Stomach (tissue), 9 donors: ENCODE data around the gene COG4. TPM values are rescaled to one million over a fixed set of nuclear protein-coding genes. Genes with fewer than 3 reads are reported as not detected.
A peak's percentile ranks its signal among the peaks of the same experiment; 100 is the strongest.

Source experiments
- DNase-seq, 2 donors: peaks; one replicate each; pipeline versions ENCODE4 v3.0.0 to v3.0.0-alpha.2; 2013 to 2019
- H3K27ac ChIP-seq, 5 donors: fragments of 200-600 bp in 4 of 5; sonication (generic) in 4 of 5; one replicate each; pipeline ENCODE4 v1.5.1; 2013 to 2019; ENCODE audit warnings: mild to moderate bottlenecking in 1 of 5, moderate library complexity in 1 of 5
- H3K27me3 ChIP-seq, 3 donors: fragments of 200-600 bp; sonication (generic); one replicate each; pipeline ENCODE4 v1.5.1; 2017 to 2019; ENCODE audit warnings: mixed run types in 1 of 3
- H3K36me3 ChIP-seq, 4 donors: fragments of 200-600 bp; sonication (generic); 1 replicate in 3 of 4; 2 replicates in 1 of 4; pipeline ENCODE4 v1.5.1; 2016 to 2019
- H3K4me1 ChIP-seq, 4 donors: fragments of 200-600 bp; sonication (generic); one replicate each; pipeline ENCODE4 v1.5.1; 2016 to 2019
- H3K4me3 ChIP-seq, 4 donors: fragments of 200-600 bp; sonication (generic) in 3 of 4; one replicate each; pipeline ENCODE4 v1.5.1; 2016 to 2019; ENCODE audit warnings: mild to moderate bottlenecking in 1 of 4
- H3K9me3 ChIP-seq, 4 donors: fragments of 200-600 bp; sonication (generic); one replicate each; pipeline ENCODE4 v1.5.1; 2016 to 2019
- EP300 ChIP-seq: sonication (generic); formaldehyde crosslinking; IDR thresholded peaks from one replicate; pipeline ENCODE4 v1.6.1; 2017; ENCODE audit warnings: antibody characterized with exemption
- POLR2A ChIP-seq, 4 donors: fragments of 450-650 bp; IDR thresholded peaks; one replicate each; pipeline ENCODE4 v1.6.1; 2016; ENCODE audit warnings: antibody characterized with exemption in 4 of 4, control low read depth in 2 of 4, mild to moderate bottlenecking in 1 of 4, moderate library complexity in 1 of 4
- POLR2AphosphoS5 ChIP-seq, 3 donors: sonication (generic); formaldehyde crosslinking; IDR thresholded peaks; one replicate each; pipeline ENCODE4 v1.6.1; 2016; ENCODE audit warnings: antibody characterized with exemption in 3 of 3
- WGBS, 5 donors: extraction: QIAGEN DNeasy Blood & Tissue Kit in 3 of 5; methylation state at CpG; one replicate each; pipeline versions ENCODE4 v1.1.5 to v1.1.7; 2013 to 2018; 5-methylcytosine and 5-hydroxymethylcytosine counted together
- intact Hi-C: fragments of 100-400 bp; cut with DNase I; formaldehyde crosslinking; loops from one replicate; pipeline ENCODE4 v1.15.1; 2023; ENCODE audit warnings: low total_unique reads
- polyA plus RNA-seq, 3 donors: library from polyadenylated mRNA; stranded (reverse); fragments of 200-250 nt; gene quantifications; one replicate each; pipeline ENCODE4 v1.2.3, GENCODE V29; 2013
- total RNA-seq, 5 donors: library from RNA; depleted of rRNA; stranded (reverse); fragments of >200 nt; gene quantifications; one replicate each; pipeline versions ENCODE4 v1.1.0 to v1.2.3, GENCODE V29; 2014 to 2016
- TF ChIP-seq, protein P1 (sequence below), 7 experiments: fragments of 450-650 bp in 4 of 7; fragments of 200-600 bp in 3 of 7; sonication (generic) in 3 of 7; IDR thresholded peaks; one replicate each; pipeline ENCODE4 v1.5.1; 2016 to 2019; ENCODE audit warnings: antibody characterized with exemption in 7 of 7, control low read depth in 2 of 7, mild to moderate bottlenecking in 1 of 7
- donor health status: healthy with polysubstance abuse.
- donor health status: Bipolar disorder and iron deficiency.
- donor health status: healthy.

Gene COG4
- total and polyA plus RNA-seq, 8 donors: 10.7 to 127 (median 37.4) TPM

DNA sequence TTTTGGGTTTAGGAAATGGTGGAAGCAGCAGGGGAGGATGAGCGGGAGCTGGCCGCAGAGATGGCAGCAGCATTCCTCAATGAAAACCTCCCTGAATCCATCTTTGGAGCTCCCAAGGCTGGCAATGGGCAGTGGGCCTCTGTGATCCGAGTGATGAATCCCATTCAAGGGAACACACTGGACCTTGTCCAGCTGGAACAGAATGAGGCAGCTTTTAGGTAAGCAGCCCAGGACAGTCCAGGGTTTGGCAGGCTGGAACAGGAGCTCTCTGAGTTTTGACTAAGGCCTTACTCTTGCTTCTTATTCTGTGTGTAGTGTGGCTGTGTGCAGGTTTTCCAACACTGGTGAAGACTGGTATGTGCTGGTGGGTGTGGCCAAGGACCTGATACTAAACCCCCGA, 41.7 kb upstream of the COG4 start:
- H3K27ac ChIP-seq: no peak overlapping the region
- no peak for TF ChIP-seq POLR2A (IDR thresholded peaks at IDR 0.05)

DNA sequence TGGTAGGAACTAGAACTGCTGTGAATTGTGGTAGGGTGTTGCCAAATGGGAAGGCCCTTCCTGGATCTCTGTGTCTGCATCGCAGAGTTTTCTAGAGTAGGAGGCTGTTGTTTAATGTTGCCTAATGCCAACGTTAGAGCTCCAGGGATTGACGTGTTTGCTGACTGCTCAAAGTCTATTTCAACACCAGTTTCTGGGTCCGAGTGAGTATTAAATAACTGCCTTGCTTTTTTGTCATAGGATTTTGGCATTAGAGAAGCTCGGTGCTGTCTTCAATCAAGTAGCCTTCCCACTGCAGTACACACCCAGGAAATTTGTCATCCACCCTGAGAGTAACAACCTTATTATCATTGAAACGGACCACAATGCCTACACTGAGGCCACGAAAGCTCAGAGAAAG, 40.3 kb upstream of the COG4 start:
- H3K27ac ChIP-seq: no peak overlapping the region
- no peaks in the 10 kb centered on the region for H3K4me1 ChIP-seq
- 66 to 81% (median 77%) methylated on average over 7 of the region's 7 CpGs for WGBS, 5 donors
- peaks cover 99 to 100% (median 100%) of the 10 kb centered on the region in 4 donors for H3K36me3 ChIP-seq
- H3K27me3 ChIP-seq: no peaks in the 10 kb centered on the region
- intact Hi-C loops: no loop called here
- TF ChIP-seq, protein P1, sequence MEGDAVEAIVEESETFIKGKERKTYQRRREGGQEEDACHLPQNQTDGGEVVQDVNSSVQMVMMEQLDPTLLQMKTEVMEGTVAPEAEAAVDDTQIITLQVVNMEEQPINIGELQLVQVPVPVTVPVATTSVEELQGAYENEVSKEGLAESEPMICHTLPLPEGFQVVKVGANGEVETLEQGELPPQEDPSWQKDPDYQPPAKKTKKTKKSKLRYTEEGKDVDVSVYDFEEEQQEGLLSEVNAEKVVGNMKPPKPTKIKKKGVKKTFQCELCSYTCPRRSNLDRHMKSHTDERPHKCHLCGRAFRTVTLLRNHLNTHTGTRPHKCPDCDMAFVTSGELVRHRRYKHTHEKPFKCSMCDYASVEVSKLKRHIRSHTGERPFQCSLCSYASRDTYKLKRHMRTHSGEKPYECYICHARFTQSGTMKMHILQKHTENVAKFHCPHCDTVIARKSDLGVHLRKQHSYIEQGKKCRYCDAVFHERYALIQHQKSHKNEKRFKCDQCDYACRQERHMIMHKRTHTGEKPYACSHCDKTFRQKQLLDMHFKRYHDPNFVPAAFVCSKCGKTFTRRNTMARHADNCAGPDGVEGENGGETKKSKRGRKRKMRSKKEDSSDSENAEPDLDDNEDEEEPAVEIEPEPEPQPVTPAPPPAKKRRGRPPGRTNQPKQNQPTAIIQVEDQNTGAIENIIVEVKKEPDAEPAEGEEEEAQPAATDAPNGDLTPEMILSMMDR (IDR thresholded peaks at IDR 0.05): no peak
- TF ChIP-seq EP300 (no peak), POLR2AphosphoS5 (IDR thresholded peaks at IDR 0.05) (no peak), POLR2A (IDR thresholded peaks at IDR 0.05) (no peak)
- H3K4me3 ChIP-seq: no peak overlapping the region
- no peaks in the 10 kb centered on the region for H3K9me3 ChIP-seq
- DNase-seq: no peak

More for the DNA sequence above, 41.7 kb upstream of the COG4 start:
- WGBS, 5 donors: 64 to 83% (median 79%) methylated on average over 4 of the region's 4 CpGs
- DNase-seq: no peak
- Histone ChIP-seq H3K4me3 (no peak overlapping the region), H3K4me1 (no peaks in the 10 kb centered on the region), H3K36me3 (peaks cover 100% of the 10 kb centered on the region in 4 donors), H3K9me3 (no peaks in the 10 kb centered on the region), H3K27me3 (no peaks in the 10 kb centered on the region)
- intact Hi-C loops: no loop called here

DNA sequence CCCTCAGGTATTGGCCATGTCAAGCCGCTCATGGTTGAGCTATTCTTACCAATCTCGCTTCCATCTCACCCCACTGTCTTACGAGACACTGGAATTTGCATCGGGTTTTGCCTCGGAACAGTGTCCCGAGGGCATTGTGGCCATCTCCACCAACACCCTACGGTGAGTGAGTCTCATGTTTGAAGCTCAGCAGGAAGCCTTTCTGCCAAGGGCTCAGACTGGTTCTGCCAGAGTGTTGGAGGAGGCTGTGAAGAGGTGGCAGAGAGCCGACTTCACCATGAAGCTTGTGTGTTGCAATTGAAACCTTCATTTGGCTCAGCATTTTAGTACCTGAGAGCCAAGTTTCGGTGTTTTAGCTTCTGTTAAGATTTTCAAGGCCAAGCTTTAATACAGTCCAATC, 38.3 kb upstream of the COG4 start:
- Histone ChIP-seq H3K36me3 (peaks cover 98 to 100% (median 100%) of the 10 kb centered on the region in 4 donors), H3K4me3 (no peak overlapping the region), H3K4me1 (no peaks in the 10 kb centered on the region), H3K9me3 (no peaks in the 10 kb centered on the region), H3K27me3 (no peaks in the 10 kb centered on the region), H3K27ac (no peak overlapping the region)
- 89 to 93% (median 90%) methylated on average over 9 of the region's 9 CpGs for WGBS, 5 donors
- DNase-seq: no peak
- TF ChIP-seq, protein P1 (IDR thresholded peaks at IDR 0.05): no peak
- TF ChIP-seq POLR2AphosphoS5 (IDR thresholded peaks at IDR 0.05) (no peak), POLR2A (IDR thresholded peaks at IDR 0.05) (no peak), EP300 (no peak)
- intact Hi-C loops: no loop called here

DNA sequence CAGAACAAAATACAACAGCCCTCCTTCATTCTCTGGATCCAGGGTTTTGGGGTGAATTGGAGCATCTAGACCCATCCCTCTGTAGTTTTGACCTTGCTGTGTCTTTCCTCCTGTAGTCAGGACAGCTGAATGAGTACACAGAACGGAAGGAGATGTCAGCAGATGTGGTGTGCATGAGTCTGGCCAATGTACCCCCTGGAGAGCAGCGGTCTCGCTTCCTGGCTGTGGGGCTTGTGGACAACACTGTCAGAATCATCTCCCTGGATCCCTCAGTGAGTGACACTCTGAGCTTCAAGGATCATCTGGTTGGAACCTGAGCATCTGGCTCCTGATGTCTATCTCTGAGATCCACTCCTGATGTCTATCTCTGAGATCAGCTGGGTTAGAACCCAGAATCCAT, 32.7 kb upstream of the COG4 start:
- 86 to 91% (median 88%) methylated on average over 3 of the region's 3 CpGs for WGBS, 5 donors
- Histone ChIP-seq H3K4me3 (no peak overlapping the region), H3K9me3 (no peaks in the 10 kb centered on the region), H3K27me3 (no peaks in the 10 kb centered on the region), H3K4me1 (peaks cover 0 to 7% (median 3%) of the 10 kb centered on the region in 4 donors), H3K27ac (no peak overlapping the region), H3K36me3 (peaks cover 73 to 100% (median 100%) of the 10 kb centered on the region in 4 donors)
- DNase-seq: no peak
- intact Hi-C loops: no loop called here
- TF ChIP-seq POLR2A (IDR thresholded peaks at IDR 0.05) (no peak), EP300 (no peak)

DNA sequence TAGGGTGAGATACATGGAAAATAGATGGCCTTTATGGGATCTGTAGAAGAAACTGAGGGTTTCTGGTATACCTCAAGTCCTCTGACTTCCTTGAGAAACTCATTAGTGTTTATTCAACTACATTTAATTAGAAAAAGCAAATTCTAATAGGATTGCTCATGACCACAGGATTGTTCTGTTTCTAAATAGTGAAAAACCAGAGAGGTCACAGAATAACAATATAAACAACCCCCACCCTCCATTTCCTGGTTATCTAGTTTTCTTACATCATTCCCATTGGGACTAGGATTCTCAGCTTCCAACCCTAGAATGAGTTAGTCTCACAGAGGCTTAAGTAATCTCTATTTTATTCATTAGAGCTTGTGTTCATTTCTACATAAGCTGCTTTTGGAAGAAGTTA, 30.3 kb upstream of the COG4 start:
- H3K4me1 ChIP-seq: peaks cover 0 to 7% (median 3%) of the 10 kb centered on the region in 4 donors
- TF ChIP-seq EP300 (no peak), POLR2AphosphoS5 (IDR thresholded peaks at IDR 0.05) (peak in 1 of 3 donors; percentile 18), POLR2A (IDR thresholded peaks at IDR 0.05) (no peak)
- TF ChIP-seq, protein P1 (IDR thresholded peaks at IDR 0.05): no peak
- no peak for DNase-seq
- H3K27ac ChIP-seq: peak overlapping the region in 2 of 5 donors; percentile 5 to 47
- no peak overlapping the region for H3K4me3 ChIP-seq
- H3K36me3 ChIP-seq: peaks cover 73 to 100% (median 100%) of the 10 kb centered on the region in 4 donors
- no peaks in the 10 kb centered on the region for H3K9me3 ChIP-seq
- intact Hi-C loops: no loop called here
- no peaks in the 10 kb centered on the region for H3K27me3 ChIP-seq
